ENCODE measurements around the gene FHOD3. TPM values are rescaled to one million over a fixed set of nuclear protein-coding genes. Genes with fewer than 3 reads are reported as not detected.

The FHOD3 gene
- total RNA-seq, 1 experiment from 2014 or later = 5.0 TPM

- peaks cover 23% of the 10 kb centered on the region for H3K4me1 Mint-ChIP-seq (ENCODE audit: insufficient read depth, unreplicated experiment)
- DNase-seq (ENCODE audit: unreplicated experiment) = no peak
- H3K36me3 Mint-ChIP-seq (ENCODE audit: insufficient read depth, unreplicated experiment) = no peaks in the 10 kb centered on the region
- H3K27me3 Mint-ChIP-seq (ENCODE audit: insufficient read depth, unreplicated experiment) = no peaks in the 10 kb centered on the region
- intact Hi-C loops (cut with micrococcal nuclease) = no loop called here
- H3K27ac Mint-ChIP-seq (ENCODE audit: low read depth, unreplicated experiment) = no peak overlapping the region
- H3K4me3 Mint-ChIP-seq (ENCODE audit: unreplicated experiment) = no peak overlapping the region
- H3K9me3 Mint-ChIP-seq (ENCODE audit: unreplicated experiment) = no peaks in the 10 kb centered on the region
- CTCF ChIA-PET = interaction anchor here (1.2 to 3.0 kb wide), 2 partner anchors 13 to 15 kb away, joined by 5 to 8 read pairs; no protein-coding TSS in a partner anchor
- no peak for TF ChIP-seq CTCF (IDR thresholded peaks at IDR 0.05; ENCODE audit: unreplicated experiment)
- POLR2A ChIA-PET = no interaction called here
- BruUV-seq (replicated peaks) = no TSS peak
Observed at GRCh38 chr18:36825526-36825925, 528.0 kb downstream of the FHOD3 start.

DNA sequence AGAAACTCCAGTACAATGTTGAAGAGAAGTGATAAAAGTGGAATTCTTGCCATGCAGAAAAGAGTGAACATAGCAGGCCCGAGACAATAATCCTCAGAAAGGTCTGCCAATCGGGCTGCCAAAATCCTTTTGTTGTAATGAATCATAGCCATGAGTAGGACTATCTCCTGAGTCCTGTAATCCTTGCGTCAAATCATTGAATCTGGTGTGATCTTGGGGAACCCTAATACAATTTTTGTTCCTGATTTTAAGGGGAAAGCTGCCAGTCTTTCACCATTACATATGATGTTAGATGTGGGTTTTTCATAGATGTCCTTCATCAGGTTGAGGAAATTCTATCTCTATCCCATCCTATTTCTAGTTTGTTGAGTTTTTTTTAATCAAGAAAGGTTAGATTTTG, 529.0 kb downstream of the FHOD3 start:
- POLR2A ChIA-PET = interaction anchor here (0.7 kb wide), 1 partner anchor 826 kb away, joined by 3 read pairs; no protein-coding TSS in a partner anchor
- no peak overlapping the region for H3K4me3 Mint-ChIP-seq (ENCODE audit: unreplicated experiment)
- intact Hi-C loops (cut with micrococcal nuclease) = no loop called here
- CTCF ChIA-PET = interaction anchor here (0.7 to 3.0 kb wide), 7 partner anchors 14 to 1538 kb away, joined by 3 to 8 read pairs (median 3); no protein-coding TSS in a partner anchor
- no peaks in the 10 kb centered on the region for H3K36me3 Mint-ChIP-seq (ENCODE audit: insufficient read depth, unreplicated experiment)
- H3K27ac Mint-ChIP-seq (ENCODE audit: low read depth, unreplicated experiment) = no peak overlapping the region
- BruUV-seq (replicated peaks) = no TSS peak
- no peak for TF ChIP-seq CTCF (IDR thresholded peaks at IDR 0.05; ENCODE audit: unreplicated experiment)
- H3K9me3 Mint-ChIP-seq (ENCODE audit: unreplicated experiment) = no peaks in the 10 kb centered on the region
- no peak for DNase-seq (ENCODE audit: unreplicated experiment)
- peaks cover 25% of the 10 kb centered on the region for H3K4me1 Mint-ChIP-seq (ENCODE audit: insufficient read depth, unreplicated experiment)
- no peaks in the 10 kb centered on the region for H3K27me3 Mint-ChIP-seq (ENCODE audit: insufficient read depth, unreplicated experiment)

DNA sequence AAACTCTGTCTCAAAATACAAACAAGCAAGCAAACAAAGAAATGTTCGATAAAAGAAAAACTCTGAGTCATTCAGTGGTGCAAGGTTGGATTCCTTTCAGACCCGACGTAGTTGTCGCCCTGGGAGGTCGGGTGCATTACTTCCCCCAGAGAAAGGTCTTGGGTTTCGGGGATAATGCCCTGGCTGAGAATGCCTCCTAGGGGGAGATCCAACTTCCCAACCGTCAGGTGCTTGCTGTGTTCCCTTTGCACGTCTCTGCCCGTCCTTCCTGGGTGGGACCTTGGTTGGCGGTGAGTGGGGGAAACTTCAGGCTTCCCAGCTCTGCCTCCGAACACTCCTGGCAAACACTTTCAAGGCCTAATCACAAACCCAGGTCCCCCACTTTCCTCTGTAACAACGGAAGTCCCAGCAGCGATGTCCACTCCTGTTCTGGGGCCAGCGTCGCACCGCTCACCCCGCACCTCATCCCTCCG, 530.7 kb downstream of the FHOD3 start:
- ChIA-PET CTCF (interaction anchor here (0.6 to 3.0 kb wide), 4 partner anchors 16 to 467 kb away, joined by 3 to 8 read pairs (median 3); no protein-coding TSS in a partner anchor), POLR2A (interaction anchor here (0.6 to 2.7 kb wide), 5 partner anchors 9 to 640 kb away, joined by 3 to 13 read pairs (median 4); no protein-coding TSS in a partner anchor)
- intact Hi-C loops (cut with micrococcal nuclease) = no loop called here

More for the DNA sequence above, 530.7 kb downstream of the FHOD3 start:
- peak; percentile 61 for DNase-seq (ENCODE audit: unreplicated experiment)
- TSS peak; percentile 27 for BruUV-seq (replicated peaks)
- H3K27ac Mint-ChIP-seq (ENCODE audit: low read depth, unreplicated experiment) = peak overlapping the region; percentile 80
- peak overlapping the region; percentile 84 for H3K4me3 Mint-ChIP-seq (ENCODE audit: unreplicated experiment)
- TF ChIP-seq CTCF (IDR thresholded peaks at IDR 0.05; ENCODE audit: unreplicated experiment) = no peak
- H3K36me3 Mint-ChIP-seq (ENCODE audit: insufficient read depth, unreplicated experiment) = no peaks in the 10 kb centered on the region
- H3K9me3 Mint-ChIP-seq (ENCODE audit: unreplicated experiment) = no peaks in the 10 kb centered on the region
- H3K27me3 Mint-ChIP-seq (ENCODE audit: insufficient read depth, unreplicated experiment) = no peaks in the 10 kb centered on the region
- peaks cover 25% of the 10 kb centered on the region for H3K4me1 Mint-ChIP-seq (ENCODE audit: insufficient read depth, unreplicated experiment)
